GM12864 (cell line): Measurements from ENCODE around the gene TMEM95.
"Not testable (repeated sequence)": the region's sequence is repeated elsewhere in the genome, so short reads cannot be mapped to it uniquely, and the experiment has no call there.

Experiments
- DNase-seq: peaks from one replicate; pipeline ENCODE4 v3.0.0-alpha.2; 2011; ENCODE audit warnings: low read depth
- H3K4me3 ChIP-seq: 2 replicates; pipeline ENCODE4 v1.5.1; 2011; ENCODE audit warnings: mild to moderate bottlenecking, low read depth, low read length, control low read depth
- CTCF ChIP-seq: IDR thresholded peaks from 2 replicates; pipeline ENCODE4 v1.5.1; 2011; ENCODE audit warnings: low read depth, mild to moderate bottlenecking, moderate library complexity, low read length, control low read depth, inconsistent platforms; ENCODE audit errors: missing control alignments

The TMEM95 gene

GRCh38 chr17:7329374-7329996, 25.5 kb upstream of the TMEM95 start:
- TF ChIP-seq CTCF = no peak
- peak overlapping the region; percentile 65 for H3K4me3 ChIP-seq
- peak; percentile 99 for DNase-seq

GRCh38 chr17:7329997-7330637, 24.8 kb upstream of the TMEM95 start:
- no peak for TF ChIP-seq CTCF
- DNase-seq = peak; percentile 61
- peak overlapping the region; percentile 65 for H3K4me3 ChIP-seq

- TF ChIP-seq CTCF = no peak
- H3K4me3 ChIP-seq = peak overlapping the region; percentile 65
- DNase-seq = no peak
Observed at GRCh38 chr17:7330638-7331015, 24.3 kb upstream of the TMEM95 start.

- no peak for DNase-seq
- peak overlapping the region; percentile 15; the same call in 1 of the 2 replicates for H3K4me3 ChIP-seq
- no peak for TF ChIP-seq CTCF
Observed at GRCh38 chr17:7332111-7332510, 22.8 kb upstream of the TMEM95 start.

- peak overlapping the region; percentile 15; the same call in 1 of the 2 replicates for H3K4me3 ChIP-seq
- not testable (repeated sequence) for DNase-seq
Observed at GRCh38 chr17:7332600-7333069, 22.3 kb upstream of the TMEM95 start.

GRCh38 chr17:7334938-7335538, 19.9 kb upstream of the TMEM95 start:
- DNase-seq = no peak
- H3K4me3 ChIP-seq = no peak overlapping the region
- TF ChIP-seq CTCF = no peak

GRCh38 chr17:7335765-7336164, 19.2 kb upstream of the TMEM95 start:
- H3K4me3 ChIP-seq = peak overlapping the region; percentile 90; the same call in 1 of the 2 replicates
- DNase-seq = not testable (repeated sequence)
